Gastrocnemius medialis (tissue), 4 donors: ENCODE results near the gene TALDO1. TPM values are rescaled to one million over a fixed set of nuclear protein-coding genes. Genes with fewer than 3 reads are reported as not detected.

ENCODE experiments used
- ATAC-seq, 2 donors: fragments of 150-250 bp; one replicate each; pipeline ENCODE4 v1.9.1; 2016
- DNase-seq, 2 donors: peaks; one replicate each; pipeline ENCODE4 v3.0.0-alpha.2; 2019
- H3K27ac ChIP-seq, 4 donors: fragments of 200-600 bp; sonication (generic); 1 replicate in 1 of 4; 2 replicates in 3 of 4; pipeline ENCODE4 v1.5.1; 2016 to 2018; ENCODE audit warnings: mild to moderate bottlenecking in 2 of 4, moderate library complexity in 1 of 4
- H3K27me3 ChIP-seq, 3 donors: fragments of 200-600 bp; sonication (generic) in 2 of 3; 1 replicate in 1 of 3; 2 replicates in 2 of 3; pipeline versions ENCODE4 v1.5.1 to v1.6.0; 2016 to 2019; ENCODE audit warnings: mild to moderate bottlenecking in 1 of 3, moderate library complexity in 1 of 3
- H3K36me3 ChIP-seq, 2 donors: fragments of 200-600 bp; sonication (generic) in 1 of 2; one replicate each; pipeline ENCODE4 v1.5.1; 2017 to 2018
- H3K4me1 ChIP-seq, 2 donors: fragments of 200-600 bp; sonication (generic) in 1 of 2; one replicate each; pipeline ENCODE4 v1.5.1; 2016 to 2017; ENCODE audit warnings: mild to moderate bottlenecking in 2 of 2
- H3K4me3 ChIP-seq, 4 donors: fragments of 200-600 bp; sonication (generic) in 3 of 4; 1 replicate in 1 of 4; 2 replicates in 3 of 4; pipeline ENCODE4 v1.5.1; 2016 to 2019; ENCODE audit warnings: mild to moderate bottlenecking in 2 of 4
- H3K9me3 ChIP-seq, 3 donors: fragments of 200-600 bp; sonication (generic) in 2 of 3; 1 replicate in 1 of 3; 2 replicates in 2 of 3; pipeline ENCODE4 v1.5.1; 2016 to 2019
- CTCF ChIP-seq, 5 experiments: fragments of 450-650 bp in 3 of 5; fragments of 200-600 bp in 2 of 5; sonication (generic) in 2 of 5; IDR thresholded peaks in 4 of 5; conservative IDR thresholded peaks in 1 of 5; 1 replicate in 4 of 5; 2 replicates in 1 of 5; pipeline ENCODE4 v1.5.1; 2016 to 2019; ENCODE audit warnings: antibody characterized with exemption in 5 of 5, mild to moderate bottlenecking in 3 of 5, moderate library complexity in 3 of 5
- POLR2A ChIP-seq, 2 donors: fragments of 450-650 bp; IDR thresholded peaks; one replicate each; pipeline ENCODE4 v1.6.1; 2017; ENCODE audit warnings: antibody characterized with exemption in 2 of 2, mild to moderate bottlenecking in 2 of 2, moderate library complexity in 2 of 2
- in situ Hi-C, 4 donors: fragments of 200-750 bp; cut with MboI; loops; one replicate each; pipeline versions ENCODE4 v1.15.0 to v1.8.0; 2017; ENCODE audit warnings: low sequenced_read_pairs in 4 of 4
- intact Hi-C: fragments of 100-400 bp; cut with DNase I; formaldehyde crosslinking; loops from one replicate; pipeline ENCODE4 v1.15.1; 2023; ENCODE audit warnings: low total_unique reads
- total RNA-seq, 4 donors: library from RNA; depleted of rRNA; stranded (reverse); fragments of >200 nt; gene quantifications; one replicate each; pipeline versions ENCODE4 v1.1.0 to v1.2.3, GENCODE V29; 2016

TALDO1 gene
- total RNA-seq, 4 donors from 2014 or later, result 98.6 to 167 (median 153) TPM

GRCh38 chr11:799641-800316 is 52.5 kb downstream of the TALDO1 start:
- H3K27ac ChIP-seq, result no peak overlapping the region
- no peak for DNase-seq
- intact Hi-C loops (loop anchor here (5.0 kb wide), 1 partner anchor 137 kb away; no protein-coding TSS in a partner anchor), in situ Hi-C loops (no loop called here)
- H3K9me3 ChIP-seq, result no peaks in the 10 kb centered on the region
- ATAC-seq, result no peak
- TF ChIP-seq CTCF (IDR thresholded peaks at IDR 0.05 in 4 of 5, conservative IDR thresholded peaks at IDR 0.05 in 1 of 5) (no peak), POLR2A (IDR thresholded peaks at IDR 0.05) (no peak)
- peaks cover 0 to 41% of the 10 kb centered on the region in 2 donors for H3K36me3 ChIP-seq
- no peak overlapping the region for H3K4me3 ChIP-seq
- H3K27me3 ChIP-seq, result peaks cover 3 to 11% (median 8%) of the 10 kb centered on the region in 3 donors
- H3K4me1 ChIP-seq, result peaks cover 22 to 46% of the 10 kb centered on the region in 2 donors

- intact Hi-C loops (no loop called here), in situ Hi-C loops (no loop called here)
- Histone ChIP-seq H3K9me3 (no peaks in the 10 kb centered on the region), H3K36me3 (peaks cover 0 to 41% of the 10 kb centered on the region in 2 donors), H3K4me1 (peaks cover 23 to 44% of the 10 kb centered on the region in 2 donors), H3K27ac (no peak overlapping the region), H3K4me3 (no peak overlapping the region), H3K27me3 (peaks cover 0 to 6% (median 3%) of the 10 kb centered on the region in 3 donors)
- DNase-seq (no peak), ATAC-seq (no peak)
- TF ChIP-seq CTCF (IDR thresholded peaks at IDR 0.05 in 4 of 5, conservative IDR thresholded peaks at IDR 0.05 in 1 of 5), result no peak
- no peak for TF ChIP-seq POLR2A (IDR thresholded peaks at IDR 0.05)
Observed at GRCh38 chr11:800473-800872, 53.2 kb downstream of the TALDO1 start.

- ATAC-seq (no peak), DNase-seq (no peak)
- Histone ChIP-seq H3K4me3 (no peak overlapping the region), H3K27me3 (no peaks in the 10 kb centered on the region), H3K4me1 (peaks cover 22 to 39% of the 10 kb centered on the region in 2 donors), H3K27ac (no peak overlapping the region), H3K9me3 (no peaks in the 10 kb centered on the region), H3K36me3 (peaks cover 0 to 41% of the 10 kb centered on the region in 2 donors)
- intact Hi-C loops, result no loop called here
- TF ChIP-seq POLR2A (IDR thresholded peaks at IDR 0.05), result no peak
- in situ Hi-C loops, result no loop called here
Observed at GRCh38 chr11:801097-801780, 54.0 kb downstream of the TALDO1 start.

GRCh38 chr11:802018-802617 is 54.9 kb downstream of the TALDO1 start:
- H3K4me1 ChIP-seq, result peaks cover 20 to 30% of the 10 kb centered on the region in 2 donors
- H3K4me3 ChIP-seq, result no peak overlapping the region
- intact Hi-C loops (no loop called here), in situ Hi-C loops (no loop called here)
- TF ChIP-seq CTCF (IDR thresholded peaks at IDR 0.05 in 4 of 5, conservative IDR thresholded peaks at IDR 0.05 in 1 of 5) (no peak), POLR2A (IDR thresholded peaks at IDR 0.05) (no peak)
- H3K36me3 ChIP-seq, result peaks cover 0 to 41% of the 10 kb centered on the region in 2 donors
- DNase-seq (no peak), ATAC-seq (no peak)
- H3K27ac ChIP-seq, result no peak overlapping the region
- no peaks in the 10 kb centered on the region for H3K27me3 ChIP-seq
- no peaks in the 10 kb centered on the region for H3K9me3 ChIP-seq
